Measurements from ENCODE around the gene AKR1D1. TPM values are rescaled to one million over a fixed set of nuclear protein-coding genes. Genes with fewer than 3 reads are reported as not detected.
"Not testable (repeated sequence)": the region's sequence is repeated elsewhere in the genome, so short reads cannot be mapped to it uniquely, and the experiment has no call there.

The AKR1D1 gene
- total RNA-seq, 1 donor = not detected

- no peak for DNase-seq (ENCODE audit: insufficient read length, low spot score, missing footprints)
- no peaks in the 10 kb centered on the region for H3K36me3 ChIP-seq (ENCODE audit: insufficient read depth, low read length)
- no peaks in the 10 kb centered on the region for H3K79me2 ChIP-seq (ENCODE audit: insufficient read depth, low read length)
- H3K4me1 ChIP-seq (ENCODE audit: insufficient read depth, low read length) = no peaks in the 10 kb centered on the region
- H3K27me3 ChIP-seq (ENCODE audit: insufficient read depth, low read length) = no peaks in the 10 kb centered on the region
- no peak overlapping the region for H3K4me3 ChIP-seq (ENCODE audit: insufficient read depth, low read length)
- H3K27ac ChIP-seq (ENCODE audit: low read depth, low read length) = no peak overlapping the region
- no peak for TF ChIP-seq CTCF (IDR thresholded peaks at IDR 0.05; ENCODE audit: extremely low read depth, low read depth, low read length)
- no peak overlapping the region for H3K4me2 ChIP-seq (ENCODE audit: insufficient read depth, low read length)
- no peak overlapping the region for H2AFZ ChIP-seq (ENCODE audit: low read length)
- H4K20me1 ChIP-seq (ENCODE audit: insufficient read depth, low read length) = no peaks in the 10 kb centered on the region
- H3K9me3 ChIP-seq (ENCODE audit: low read depth, low read length) = no peaks in the 10 kb centered on the region
These were observed 68.7 kb downstream of the AKR1D1 start for GRCh38 chr7:138144958-138145357.

- not testable (repeated sequence) for H2AFZ ChIP-seq (ENCODE audit: low read length); H3K36me3 ChIP-seq (ENCODE audit: insufficient read depth, low read length); H3K4me3 ChIP-seq (ENCODE audit: insufficient read depth, low read length); H4K20me1 ChIP-seq (ENCODE audit: insufficient read depth, low read length); H3K27ac ChIP-seq (ENCODE audit: low read depth, low read length); H3K9me3 ChIP-seq (ENCODE audit: low read depth, low read length); DNase-seq (ENCODE audit: insufficient read length, low spot score, missing footprints); H3K4me2 ChIP-seq (ENCODE audit: insufficient read depth, low read length); H3K4me1 ChIP-seq (ENCODE audit: insufficient read depth, low read length); H3K27me3 ChIP-seq (ENCODE audit: insufficient read depth, low read length); H3K79me2 ChIP-seq (ENCODE audit: insufficient read depth, low read length)
These were observed 70.0 kb downstream of the AKR1D1 start for GRCh38 chr7:138146221-138146620.

GRCh38 chr7:138146757-138147734 is 70.8 kb downstream of the AKR1D1 start:
- not testable (repeated sequence) for DNase-seq (ENCODE audit: insufficient read length, low spot score, missing footprints); H4K20me1 ChIP-seq (ENCODE audit: insufficient read depth, low read length); H3K27me3 ChIP-seq (ENCODE audit: insufficient read depth, low read length)

GRCh38 chr7:138151731-138152577 is 75.7 kb downstream of the AKR1D1 start:
- Histone ChIP-seq H3K27ac (ENCODE audit: low read depth, low read length) (no peak overlapping the region), H3K4me1 (ENCODE audit: insufficient read depth, low read length) (no peaks in the 10 kb centered on the region), H3K4me2 (ENCODE audit: insufficient read depth, low read length) (no peak overlapping the region), H3K4me3 (ENCODE audit: insufficient read depth, low read length) (no peak overlapping the region), H4K20me1 (ENCODE audit: insufficient read depth, low read length) (no peaks in the 10 kb centered on the region), H3K9me3 (ENCODE audit: low read depth, low read length) (no peaks in the 10 kb centered on the region), H3K36me3 (ENCODE audit: insufficient read depth, low read length) (no peaks in the 10 kb centered on the region), H3K79me2 (ENCODE audit: insufficient read depth, low read length) (no peaks in the 10 kb centered on the region), H3K27me3 (ENCODE audit: insufficient read depth, low read length) (no peaks in the 10 kb centered on the region), H2AFZ (ENCODE audit: low read length) (no peak overlapping the region)
- no peak for DNase-seq (ENCODE audit: insufficient read length, low spot score, missing footprints)
- TF ChIP-seq CTCF (IDR thresholded peaks at IDR 0.05; ENCODE audit: extremely low read depth, low read depth, low read length) = no peak

More at GRCh38 chr7:138146757-138147734, 70.8 kb downstream of the AKR1D1 start:
- H3K79me2 ChIP-seq (ENCODE audit: insufficient read depth, low read length); H3K4me2 ChIP-seq (ENCODE audit: insufficient read depth, low read length); H3K9me3 ChIP-seq (ENCODE audit: low read depth, low read length); H3K4me1 ChIP-seq (ENCODE audit: insufficient read depth, low read length); H3K4me3 ChIP-seq (ENCODE audit: insufficient read depth, low read length); H2AFZ ChIP-seq (ENCODE audit: low read length); H3K36me3 ChIP-seq (ENCODE audit: insufficient read depth, low read length); H3K27ac ChIP-seq (ENCODE audit: low read depth, low read length): not testable (repeated sequence)
